MM.1S (cell line): ENCODE results near the gene NABP2.
A peak's percentile ranks its signal among the peaks of the same experiment; 100 is the strongest.

Experiments
- DNase-seq: peaks from one replicate; pipeline ENCODE4 v3.0.0-alpha.2; 2015
- H2AFZ ChIP-seq: fragments of 300-600 bp; sonication (generic); 2 replicates; pipeline ENCODE4 v1.6.0; 2016; ENCODE audit warnings: antibody characterized with exemption, low read length
- H3F3A ChIP-seq: fragments of 300-600 bp; sonication (generic); 2 replicates; pipeline ENCODE4 v1.6.1; 2016; ENCODE audit warnings: mild to moderate bottlenecking, antibody characterized with exemption, low read length, moderate library complexity, mixed read lengths; ENCODE audit not compliant: insufficient read depth
- H3K27ac ChIP-seq: fragments of 300-600 bp; sonication (generic); 2 replicates; pipeline ENCODE4 v1.5.1; 2016; ENCODE audit warnings: mild to moderate bottlenecking, low read length
- H3K27me3 ChIP-seq: fragments of 300-600 bp; sonication (generic); replicated peaks from 2 replicates; pipeline ENCODE4 v1.6.0; 2016; ENCODE audit warnings: low read length; ENCODE audit not compliant: insufficient read depth
- H3K36me3 ChIP-seq: fragments of 300-600 bp; sonication (generic); replicated peaks from 2 replicates; pipeline ENCODE4 v1.6.1; 2016; ENCODE audit warnings: mild to moderate bottlenecking, low read length, mixed read lengths; ENCODE audit not compliant: insufficient read depth
- H3K4me1 ChIP-seq: fragments of 300-600 bp; sonication (generic); 2 replicates; pipeline ENCODE4 v1.6.1; 2016; ENCODE audit warnings: low read length, mixed read lengths
- H3K4me2 ChIP-seq: fragments of 300-600 bp; sonication (generic); 2 replicates; pipeline ENCODE4 v1.6.0; 2016; ENCODE audit warnings: low read depth, low read length
- H3K4me3 ChIP-seq: fragments of 300-600 bp; sonication (generic); 2 replicates; pipeline ENCODE4 v1.5.1; 2016; ENCODE audit warnings: low read length, mixed read lengths
- H3K79me2 ChIP-seq: fragments of 300-600 bp; sonication (generic); 2 replicates; pipeline ENCODE4 v1.6.1; 2016; ENCODE audit warnings: mixed run types, low read length, mixed read lengths
- H3K9ac ChIP-seq: fragments of 300-600 bp; sonication (generic); 2 replicates; pipeline ENCODE4 v1.6.1; 2016; ENCODE audit warnings: low read length, mixed read lengths
- H3K9me2 ChIP-seq: fragments of 300-600 bp; sonication (generic); replicated peaks from 2 replicates; pipeline ENCODE4 v1.6.1; 2016; ENCODE audit warnings: mild to moderate bottlenecking, low read length, mixed read lengths; ENCODE audit not compliant: insufficient read depth
- H3K9me3 ChIP-seq: fragments of 300-600 bp; sonication (generic); replicated peaks from 2 replicates; pipeline ENCODE4 v1.6.1; 2016; ENCODE audit warnings: mild to moderate bottlenecking, low read length, mixed read lengths; ENCODE audit not compliant: insufficient read depth
- H4K20me1 ChIP-seq: fragments of 300-600 bp; sonication (generic); 2 replicates; pipeline ENCODE4 v1.6.1; 2016; ENCODE audit warnings: mild to moderate bottlenecking, low read length, moderate library complexity, mixed read lengths; ENCODE audit not compliant: insufficient read depth
- CTCF ChIP-seq: fragments of 300-600 bp; sonication (generic); IDR thresholded peaks from 2 replicates; pipeline ENCODE4 v1.5.1; 2016; ENCODE audit warnings: antibody characterized with exemption, low read length, mixed read lengths
- EZH2 ChIP-seq: fragments of 300-600 bp; sonication (generic); optimal IDR thresholded peaks from 2 replicates; pipeline ENCODE3; 2017; ENCODE audit warnings: low read depth, mild to moderate bottlenecking, antibody characterized with exemption, low read length, mixed read lengths
- EZH2phosphoT487 ChIP-seq: fragments of 300-600 bp; sonication (generic); IDR thresholded peaks from 2 replicates; pipeline ENCODE4 v1.6.1; 2018; ENCODE audit warnings: antibody characterized with exemption, low read length

Gene NABP2

DNA sequence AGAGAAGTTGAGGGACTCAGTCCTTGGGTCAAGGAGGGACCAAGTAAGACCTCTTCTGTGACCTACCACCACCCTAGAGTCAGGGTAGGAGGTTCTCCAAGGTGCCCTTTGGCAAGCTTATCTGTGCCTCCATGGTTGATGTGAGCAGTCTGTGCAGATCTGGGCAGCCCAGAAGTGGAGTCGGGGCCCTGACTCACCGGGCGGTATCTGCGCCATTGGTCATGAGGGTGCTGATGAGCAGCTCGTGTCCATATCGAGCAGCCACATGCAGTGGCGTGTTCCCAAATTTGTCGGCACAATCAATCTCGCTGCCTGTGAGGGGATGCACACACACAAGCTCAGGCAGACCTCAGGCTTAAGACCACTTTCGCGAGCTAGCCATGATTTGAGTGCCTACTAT is 28.9 kb downstream of the NABP2 start:
- no peaks in the 10 kb centered on the region for H4K20me1 ChIP-seq
- no peak overlapping the region for H3K4me2 ChIP-seq
- no peaks in the 10 kb centered on the region for H3F3A ChIP-seq
- no peaks in the 10 kb centered on the region for H3K27me3 ChIP-seq
- H3K9me2 ChIP-seq = no peaks in the 10 kb centered on the region
- no peak overlapping the region for H2AFZ ChIP-seq
- H3K9me3 ChIP-seq = no peaks in the 10 kb centered on the region
- H3K9ac ChIP-seq = no peak overlapping the region
- H3K27ac ChIP-seq = no peak overlapping the region
- peaks cover 32% of the 10 kb centered on the region for H3K79me2 ChIP-seq
- 0 out of 2 replicates have a peak, but pooled peaks cover 4% of the 10 kb centered on the region for H3K4me1 ChIP-seq
- DNase-seq = no peak
- no peak overlapping the region for H3K4me3 ChIP-seq
- peaks cover 6% of the 10 kb centered on the region for H3K36me3 ChIP-seq
- no peak for TF ChIP-seq CTCF
- TF ChIP-seq EZH2phosphoT487 = no peak
- no peak for TF ChIP-seq EZH2

DNA sequence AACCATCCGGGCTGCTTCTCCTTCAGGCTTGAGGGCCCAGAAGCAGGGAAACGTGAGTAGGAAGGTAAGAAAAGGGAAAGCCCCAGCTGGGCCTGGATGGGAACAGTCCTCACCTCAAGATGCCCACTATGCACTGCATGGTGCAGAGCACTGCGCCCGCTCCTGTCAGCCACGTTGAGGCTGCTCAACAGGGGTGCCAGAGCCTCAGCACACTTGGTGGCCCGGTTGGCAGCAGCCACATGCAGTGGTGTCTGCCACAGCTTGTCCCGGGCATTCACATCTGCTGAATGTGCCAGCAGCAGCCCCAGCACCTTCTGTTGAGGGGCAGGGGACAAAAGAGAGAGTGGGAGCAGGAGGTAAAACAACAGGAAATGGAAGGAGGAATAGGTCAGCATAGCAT is 31.5 kb downstream of the NABP2 start:
- H3K9me3 ChIP-seq = no peaks in the 10 kb centered on the region
- no peaks in the 10 kb centered on the region for H3K27me3 ChIP-seq
- H3K9me2 ChIP-seq = no peaks in the 10 kb centered on the region
- peaks cover 32% of the 10 kb centered on the region for H3K79me2 ChIP-seq
- DNase-seq = no peak
- no peak overlapping the region for H3K4me2 ChIP-seq
- H3K4me3 ChIP-seq = no peak overlapping the region
- 0 out of 2 replicates have a peak, but pooled peaks cover 4% of the 10 kb centered on the region for H3K4me1 ChIP-seq
- no peaks in the 10 kb centered on the region for H4K20me1 ChIP-seq
- H3K9ac ChIP-seq = no peak overlapping the region
- H3K36me3 ChIP-seq = peaks cover 6% of the 10 kb centered on the region
- TF ChIP-seq EZH2 (no peak), EZH2phosphoT487 (no peak), CTCF (no peak)
- H3K27ac ChIP-seq = no peak overlapping the region
- H3F3A ChIP-seq = no peaks in the 10 kb centered on the region
- no peak overlapping the region for H2AFZ ChIP-seq

DNA sequence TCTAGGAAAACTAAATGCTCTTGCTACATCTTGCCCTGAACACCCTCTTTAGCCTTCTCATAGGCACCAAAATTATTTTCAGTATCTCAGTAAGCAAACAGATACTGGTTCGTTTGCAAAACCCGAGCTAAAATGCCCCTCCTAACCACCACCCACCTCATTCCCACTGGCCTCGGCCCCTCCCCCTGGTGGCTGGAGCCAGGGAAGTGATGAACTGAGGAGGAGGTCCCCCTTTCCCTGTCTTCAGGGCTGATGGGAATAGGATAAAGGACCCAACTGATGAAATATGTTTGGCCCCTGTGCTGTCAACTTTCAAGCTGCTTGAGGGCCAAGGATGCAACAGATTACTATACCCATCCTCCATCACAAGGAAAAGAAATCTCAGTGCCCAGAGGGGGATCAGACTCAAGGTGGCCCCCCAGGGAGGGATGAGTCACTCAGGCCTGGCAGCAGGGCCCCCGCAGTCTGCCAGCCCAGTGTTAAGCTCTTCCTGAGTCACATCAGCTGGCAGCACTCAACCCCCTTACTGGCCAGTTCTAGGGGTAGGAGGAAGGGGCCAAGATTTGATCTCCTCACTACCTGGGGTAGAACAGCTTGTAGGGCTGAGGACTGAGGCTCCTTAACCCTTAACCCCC is 32.3 kb downstream of the NABP2 start:
- H3K4me1 ChIP-seq = 0 out of 2 replicates have a peak, but pooled peaks cover 4% of the 10 kb centered on the region
- H2AFZ ChIP-seq = no peak overlapping the region
- no peaks in the 10 kb centered on the region for H4K20me1 ChIP-seq
- DNase-seq = no peak
- H3K9me2 ChIP-seq = no peaks in the 10 kb centered on the region
- H3F3A ChIP-seq = no peaks in the 10 kb centered on the region
- no peak overlapping the region for H3K4me3 ChIP-seq
- TF ChIP-seq CTCF = no peak
- H3K4me2 ChIP-seq = peak overlapping the region; percentile 84; the same call in 1 of the 2 replicates
- H3K27me3 ChIP-seq = no peaks in the 10 kb centered on the region
- no peaks in the 10 kb centered on the region for H3K9me3 ChIP-seq
- peaks cover 6% of the 10 kb centered on the region for H3K36me3 ChIP-seq
- H3K9ac ChIP-seq = no peak overlapping the region
- no peak overlapping the region for H3K27ac ChIP-seq
- peaks cover 32% of the 10 kb centered on the region for H3K79me2 ChIP-seq
